ENCODE measurements around the gene FBXL20.

The FBXL20 gene

GRCh38 chr17:39223907-39224777 is 177.3 kb downstream of the FBXL20 start:
- no peak for DNase-seq

DNA sequence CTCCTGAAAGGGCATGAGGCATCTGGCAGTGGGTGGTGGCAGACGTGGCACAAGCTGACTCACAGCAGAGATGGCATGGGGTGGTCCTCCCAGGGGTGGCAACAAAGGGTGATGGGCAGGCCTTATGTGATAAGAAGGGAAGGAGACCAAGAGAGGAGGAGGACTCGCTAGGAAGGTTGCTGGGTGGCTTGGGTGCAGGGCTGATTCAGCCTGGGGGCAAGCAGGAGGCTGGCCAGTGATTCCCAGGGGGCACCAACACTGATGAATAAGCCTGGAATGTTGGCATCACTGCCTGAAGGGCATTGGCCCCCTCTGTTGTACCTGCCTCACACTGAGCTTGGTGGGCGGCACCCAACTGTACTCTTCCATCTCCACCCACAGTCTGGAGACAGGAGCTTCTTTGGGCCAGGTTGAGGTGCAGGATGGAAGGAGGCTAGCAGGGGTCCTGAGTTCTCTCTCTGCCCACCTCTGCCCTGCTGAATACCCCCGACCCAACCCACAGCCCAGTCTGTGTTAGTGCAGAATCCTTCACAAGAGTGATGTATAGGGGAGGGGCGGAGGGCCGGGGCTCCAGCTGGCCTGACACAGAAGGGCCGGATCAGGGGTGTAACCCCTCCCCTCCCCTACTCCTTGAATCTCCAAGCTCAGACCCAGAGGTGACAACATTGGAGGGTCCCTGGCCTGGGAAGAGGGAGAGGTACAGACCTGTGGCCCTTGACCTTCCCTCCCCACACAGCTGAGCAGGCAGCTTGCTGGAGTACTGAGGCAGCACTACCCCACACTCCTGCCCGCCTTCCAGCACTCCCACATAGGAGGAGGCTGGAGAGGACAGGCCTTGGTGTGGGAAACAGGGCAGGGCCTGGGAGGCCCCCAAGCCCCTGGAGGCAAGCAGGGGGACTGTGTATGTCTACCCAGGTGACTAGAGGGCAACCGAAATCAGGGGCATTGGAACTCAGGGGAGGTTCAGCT is 178.3 kb downstream of the FBXL20 start:
- DNase-seq: no peak

DNA sequence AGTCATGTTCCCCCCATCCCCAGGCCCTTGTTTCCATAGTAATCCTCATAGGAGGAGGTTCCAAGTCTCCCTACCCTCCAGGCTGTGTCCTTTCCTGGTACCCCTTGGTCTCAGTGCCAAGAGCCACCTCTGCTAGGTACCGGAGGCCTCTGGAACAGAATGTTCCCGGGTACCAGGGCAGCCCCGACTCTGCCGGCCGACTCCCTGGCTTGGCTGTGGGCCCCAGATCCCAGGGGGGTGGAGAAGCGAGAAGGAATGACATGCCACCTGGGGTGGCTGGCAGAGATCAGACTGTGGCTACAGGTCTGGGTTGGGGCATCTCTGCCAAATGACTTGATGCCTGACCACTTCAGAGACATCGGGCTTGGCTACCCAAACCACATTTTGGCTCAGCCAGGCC is 179.3 kb downstream of the FBXL20 start:
- no peak for DNase-seq

GRCh38 chr17:39221572-39221971 is 179.9 kb downstream of the FBXL20 start:
- DNase-seq: no peak

DNA sequence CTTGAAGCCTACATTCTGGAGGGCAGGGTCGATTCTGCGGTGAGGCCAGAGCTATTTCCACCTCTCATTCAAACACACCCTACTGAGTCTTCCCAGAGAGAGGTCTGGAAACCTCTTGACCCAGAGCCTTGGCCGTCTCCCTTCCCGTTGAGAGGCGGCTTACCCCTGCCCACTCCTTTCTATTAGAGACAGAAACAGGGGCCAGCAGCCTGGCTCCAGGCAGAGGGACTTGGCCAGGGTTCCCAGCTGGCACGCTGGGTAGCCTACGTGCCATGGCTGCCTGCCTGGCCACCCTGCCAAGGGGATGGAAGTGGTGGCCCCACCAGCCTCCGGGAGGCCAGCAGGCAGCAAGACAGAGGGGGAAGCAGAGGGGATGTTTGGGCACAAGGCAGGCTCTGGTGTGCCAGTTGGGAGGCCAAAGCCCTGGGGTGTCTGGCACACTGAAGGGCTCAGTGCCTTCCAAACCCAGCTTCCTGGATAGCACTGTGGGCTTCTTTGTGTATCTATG is 181.7 kb downstream of the FBXL20 start:
- DNase-seq: no peak

- no peak for DNase-seq
These were observed 182.5 kb downstream of the FBXL20 start for GRCh38 chr17:39218906-39219305.

- no peak for DNase-seq
These were observed 183.6 kb downstream of the FBXL20 start for GRCh38 chr17:39217734-39218369.

GRCh38 chr17:39213852-39214251 is 187.6 kb downstream of the FBXL20 start:
- no peak for DNase-seq

- no peak for DNase-seq
These were observed 188.5 kb downstream of the FBXL20 start for GRCh38 chr17:39212841-39213480.

- DNase-seq: no peak
These were observed 189.1 kb downstream of the FBXL20 start for GRCh38 chr17:39212195-39212810.

DNA sequence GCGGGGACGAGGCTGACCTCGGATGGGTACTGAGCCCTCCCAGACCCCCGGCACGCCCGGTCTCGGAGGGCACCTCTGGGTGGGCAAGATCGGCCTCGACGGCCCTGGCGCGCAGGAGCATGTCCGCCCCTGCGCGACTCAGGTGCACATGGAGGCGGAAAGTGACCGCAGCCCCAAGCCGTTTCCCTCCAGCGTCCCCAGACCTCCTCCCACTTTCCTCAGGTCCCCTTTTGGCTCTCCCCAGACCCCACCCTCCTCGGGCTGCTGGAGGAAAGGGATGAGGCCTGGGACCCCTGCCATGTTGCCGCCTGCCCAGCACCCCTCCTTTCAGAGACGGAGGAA is 191.4 kb downstream of the FBXL20 start:
- no peak for DNase-seq

- DNase-seq: peak; percentile 72
These were observed 191.9 kb downstream of the FBXL20 start for GRCh38 chr17:39209317-39210092.

DNA sequence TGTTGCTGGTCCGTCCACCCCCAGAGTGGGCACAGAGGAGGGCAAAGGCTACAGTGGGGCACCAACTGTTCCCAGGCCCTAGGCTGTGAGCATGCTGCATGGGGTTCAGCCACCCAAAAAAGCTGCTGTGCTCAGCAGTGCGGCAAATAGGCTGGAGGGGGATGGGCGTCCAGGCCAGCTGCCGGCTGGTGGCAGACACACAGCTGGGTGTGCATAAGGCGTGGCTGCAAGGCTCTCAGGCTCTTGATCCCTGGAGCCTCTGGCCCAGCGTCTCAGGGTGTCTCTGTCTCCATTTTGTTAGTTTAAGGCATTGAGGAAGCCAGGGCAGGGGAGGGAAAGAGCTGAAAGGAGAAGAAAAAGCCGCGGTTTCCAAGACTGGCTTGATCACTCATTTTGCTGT is 192.5 kb downstream of the FBXL20 start:
- peak; percentile 71 for DNase-seq

- no peak for DNase-seq
These were observed 193.3 kb downstream of the FBXL20 start for GRCh38 chr17:39208136-39208535.

GRCh38 chr17:39205112-39205526 is 196.3 kb downstream of the FBXL20 start:
- DNase-seq: no peak

DNA sequence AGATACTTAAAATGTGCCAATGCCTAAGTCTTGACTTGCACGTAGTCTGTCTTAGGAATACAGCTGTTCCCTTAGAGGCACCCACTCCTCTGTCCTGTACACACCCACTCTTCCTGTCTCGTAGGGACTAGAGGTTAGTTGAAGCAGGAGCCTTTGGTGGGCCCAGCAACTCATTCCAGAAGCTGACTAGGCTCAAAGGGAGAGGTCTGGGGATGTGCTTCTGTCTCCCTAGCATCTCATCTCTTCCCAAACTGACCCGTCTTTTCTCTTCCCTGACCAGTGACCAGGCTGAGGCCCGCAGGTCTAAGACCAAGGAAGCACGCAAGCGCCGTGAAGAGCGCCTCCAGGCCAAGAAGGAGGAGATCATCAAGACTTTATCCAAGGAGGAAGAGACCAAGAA is 197.2 kb downstream of the FBXL20 start:
- DNase-seq: no peak

Data from eye (tissue), 1 donor.